Natural killer cell (primary cell): Measurements from ENCODE around the gene BATF2. TPM values are rescaled to one million over a fixed set of nuclear protein-coding genes. Genes with fewer than 3 reads are reported as not detected.
A peak's percentile ranks its signal among the peaks of the same experiment; 100 is the strongest.

Experiments
- ATAC-seq, 3 donors: fragments of 150-1000 bp in 2 of 3; fragments of 200-7000 bp in 1 of 3; cut with Tn5 transposase; 1 replicate in 1 of 3; 2 replicates in 2 of 3; pipeline ENCODE4 v1.10.0; 2021; ENCODE audit warnings: mild to moderate bottlenecking in 2 of 3, moderate library complexity in 2 of 3
- DNase-seq, 2 donors: peaks; one replicate each; pipeline versions ENCODE4 v3.0.0 to v3.0.0-alpha.2; 2013 to 2021; ENCODE audit warnings: mixed read lengths in 1 of 2
- H3K27ac ChIP-seq: one replicate; pipeline ENCODE4 v1.5.1; 2013; ENCODE audit warnings: mild to moderate bottlenecking, low read length
- H3K27me3 ChIP-seq: one replicate; pipeline ENCODE4 v1.6.1; 2013; ENCODE audit warnings: low read length; ENCODE audit not compliant: control insufficient read depth, insufficient read depth
- H3K36me3 ChIP-seq: one replicate; pipeline ENCODE4 v1.6.1; 2013; ENCODE audit warnings: low read length; ENCODE audit not compliant: control insufficient read depth, insufficient read depth
- H3K4me1 ChIP-seq: one replicate; pipeline ENCODE4 v1.6.1; 2013; ENCODE audit warnings: low read length; ENCODE audit not compliant: control insufficient read depth, insufficient read depth
- H3K4me3 ChIP-seq: one replicate; pipeline ENCODE4 v1.5.1; 2013; ENCODE audit warnings: low read length
- H3K9me3 ChIP-seq: one replicate; pipeline ENCODE4 v1.6.1; 2013; ENCODE audit warnings: low read length; ENCODE audit not compliant: control insufficient read depth, insufficient read depth
- H3K27ac Mint-ChIP-seq, 2 donors: one replicate each; pipeline ENCODE4 v1.8.0; 2022; ENCODE audit warnings: mild to moderate bottlenecking in 2 of 2, mixed read lengths in 2 of 2, moderate library complexity in 1 of 2
- H3K27me3 Mint-ChIP-seq, 2 donors: one replicate each; pipeline ENCODE4 v1.8.0; 2022; ENCODE audit warnings: low read depth in 2 of 2, mixed read lengths in 2 of 2
- H3K36me3 Mint-ChIP-seq: one replicate; pipeline ENCODE4 v1.8.0; 2022; ENCODE audit warnings: mixed read lengths
- H3K4me1 Mint-ChIP-seq, 2 donors: one replicate each; pipeline ENCODE4 v1.8.0; 2022; ENCODE audit warnings: mixed read lengths in 2 of 2
- H3K4me3 Mint-ChIP-seq: one replicate; pipeline ENCODE4 v1.8.0; 2022; ENCODE audit warnings: mild to moderate bottlenecking, moderate library complexity, mixed read lengths
- H3K9me3 Mint-ChIP-seq, 2 donors: one replicate each; pipeline ENCODE4 v1.8.0; 2022; ENCODE audit warnings: mixed read lengths in 2 of 2
- WGBS: methylation state at CpG from one replicate; pipeline ENCODE4 v1.1.7; 2013; ENCODE audit warnings: missing lambda C conversion rate; ENCODE audit not compliant: insufficient coverage; 5-methylcytosine and 5-hydroxymethylcytosine counted together
- intact Hi-C: fragments of 100-400 bp; cut with micrococcal nuclease; formaldehyde crosslinking; loops from one replicate; pipeline ENCODE4 v1.14.2; 2022
- total RNA-seq, 4 donors: library from RNA; stranded (reverse); fragments of 120-200 nt in 1 of 4; gene quantifications; one replicate each; pipeline versions ENCODE4 v1.2.3 to v1.2.4, GENCODE V29; 2013 to 2022
- TF ChIP-seq, protein P1 (sequence below): fragments of 200-600 bp; IDR thresholded peaks from one replicate; pipeline ENCODE4 v1.8.0; 2022; ENCODE audit warnings: antibody characterized with exemption

Gene BATF2
- total RNA-seq, 3 donors from 2014 or later (not counting 1 experiment from before 2014, with no cell fraction given), result 0.30 TPM; not detected in 2

DNA sequence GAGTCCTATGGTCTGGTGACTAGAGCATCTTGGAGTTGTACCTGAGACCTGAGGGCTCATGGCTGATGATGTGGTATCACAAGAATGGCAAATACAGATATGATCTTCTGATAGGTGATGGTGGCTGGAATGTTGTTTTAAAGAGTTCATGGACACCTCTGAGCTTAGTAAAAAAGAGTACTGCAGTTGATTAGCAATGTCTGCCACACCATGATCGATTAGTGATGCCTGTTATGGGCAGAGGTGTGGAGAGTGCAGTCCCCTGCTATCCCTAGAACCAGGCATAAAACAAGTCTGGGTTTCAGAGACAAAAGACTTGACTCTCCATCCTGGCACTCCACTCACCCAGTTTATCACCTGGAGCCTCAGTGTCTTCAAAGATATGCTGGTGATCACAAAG lies 1.4 kb upstream of the BATF2 start:
- ATAC-seq, result no peak
- Mint-ChIP-seq H3K4me3 (no peak overlapping the region), H3K27ac (no peak overlapping the region), H3K36me3 (no peaks in the 10 kb centered on the region), H3K9me3 (no peaks in the 10 kb centered on the region), H3K27me3 (no peaks in the 10 kb centered on the region), H3K4me1 (peaks cover 0 to 9% of the 10 kb centered on the region in 2 donors)
- no peak overlapping the region for H3K4me3 ChIP-seq
- no peaks in the 10 kb centered on the region for H3K27me3 ChIP-seq
- peaks cover 8% of the 10 kb centered on the region for H3K4me1 ChIP-seq
- intact Hi-C loops, result no loop called here
- 56% methylated on average over 1 of the region's 1 CpG for WGBS
- no peaks in the 10 kb centered on the region for H3K36me3 ChIP-seq
- no peak overlapping the region for H3K27ac ChIP-seq
- no peaks in the 10 kb centered on the region for H3K9me3 ChIP-seq
- DNase-seq, result no peak
- TF ChIP-seq, protein P1, sequence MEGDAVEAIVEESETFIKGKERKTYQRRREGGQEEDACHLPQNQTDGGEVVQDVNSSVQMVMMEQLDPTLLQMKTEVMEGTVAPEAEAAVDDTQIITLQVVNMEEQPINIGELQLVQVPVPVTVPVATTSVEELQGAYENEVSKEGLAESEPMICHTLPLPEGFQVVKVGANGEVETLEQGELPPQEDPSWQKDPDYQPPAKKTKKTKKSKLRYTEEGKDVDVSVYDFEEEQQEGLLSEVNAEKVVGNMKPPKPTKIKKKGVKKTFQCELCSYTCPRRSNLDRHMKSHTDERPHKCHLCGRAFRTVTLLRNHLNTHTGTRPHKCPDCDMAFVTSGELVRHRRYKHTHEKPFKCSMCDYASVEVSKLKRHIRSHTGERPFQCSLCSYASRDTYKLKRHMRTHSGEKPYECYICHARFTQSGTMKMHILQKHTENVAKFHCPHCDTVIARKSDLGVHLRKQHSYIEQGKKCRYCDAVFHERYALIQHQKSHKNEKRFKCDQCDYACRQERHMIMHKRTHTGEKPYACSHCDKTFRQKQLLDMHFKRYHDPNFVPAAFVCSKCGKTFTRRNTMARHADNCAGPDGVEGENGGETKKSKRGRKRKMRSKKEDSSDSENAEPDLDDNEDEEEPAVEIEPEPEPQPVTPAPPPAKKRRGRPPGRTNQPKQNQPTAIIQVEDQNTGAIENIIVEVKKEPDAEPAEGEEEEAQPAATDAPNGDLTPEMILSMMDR, result no peak

DNA sequence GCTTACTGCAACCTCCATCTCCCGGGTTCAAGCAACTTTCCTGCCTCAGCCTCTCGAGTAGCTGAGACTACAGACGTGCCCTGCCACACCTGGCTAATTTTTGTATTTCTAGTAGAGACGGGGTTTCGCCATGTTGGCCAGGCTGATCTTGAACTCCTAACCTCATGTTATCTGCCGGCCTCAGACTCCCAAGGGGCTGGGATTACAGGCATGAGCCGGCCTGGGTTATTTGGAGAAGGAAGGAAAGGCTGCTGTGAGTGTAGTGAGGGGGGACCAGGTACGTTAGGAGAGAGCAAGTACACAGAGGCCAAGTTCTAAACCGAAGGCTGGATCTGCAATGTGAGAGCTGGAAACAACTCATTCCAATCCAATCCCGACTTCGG lies 453 bp downstream of the BATF2 start:
- no peaks in the 10 kb centered on the region for H3K36me3 Mint-ChIP-seq
- intact Hi-C loops, result no loop called here
- no peak overlapping the region for H3K4me3 Mint-ChIP-seq
- H3K4me1 Mint-ChIP-seq, result peaks cover 0 to 9% of the 10 kb centered on the region in 2 donors
- H3K27ac ChIP-seq, result no peak overlapping the region
- ATAC-seq (no peak), DNase-seq (no peak)
- H3K4me1 ChIP-seq, result peaks cover 8% of the 10 kb centered on the region
- no peaks in the 10 kb centered on the region for H3K9me3 Mint-ChIP-seq
- WGBS, result 53% methylated on average over 11 of the region's 11 CpGs
- no peaks in the 10 kb centered on the region for H3K9me3 ChIP-seq
- peak overlapping the region in 1 of 2 donors; percentile 53 for H3K27ac Mint-ChIP-seq
- H3K27me3 ChIP-seq, result no peaks in the 10 kb centered on the region
- no peaks in the 10 kb centered on the region for H3K36me3 ChIP-seq
- no peaks in the 10 kb centered on the region for H3K27me3 Mint-ChIP-seq
- peak overlapping the region; percentile 0 for H3K4me3 ChIP-seq
- TF ChIP-seq, protein P1, result no peak

DNA sequence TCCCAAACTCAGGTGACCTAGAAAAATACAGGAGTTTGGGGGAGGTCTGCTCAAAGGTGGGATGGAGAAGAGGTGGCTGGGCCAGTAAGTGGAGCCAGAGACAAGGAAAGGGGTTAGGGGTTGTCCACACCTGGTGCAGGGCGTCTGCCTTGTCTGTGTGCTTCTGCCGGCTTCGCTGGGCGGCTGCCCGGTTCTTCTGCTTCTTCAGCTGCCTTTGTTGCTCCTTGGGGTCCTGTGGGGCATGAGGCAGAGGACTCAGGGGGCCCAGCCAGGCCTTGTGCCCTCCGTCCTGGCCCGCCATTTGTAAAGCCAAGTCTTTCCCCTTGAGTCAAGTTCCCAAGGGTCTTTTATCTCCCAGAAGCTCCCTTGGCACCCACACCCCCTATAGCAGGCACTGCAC lies 2.5 kb downstream of the BATF2 start:
- Mint-ChIP-seq H3K27ac (no peak overlapping the region), H3K27me3 (no peaks in the 10 kb centered on the region), H3K36me3 (no peaks in the 10 kb centered on the region), H3K9me3 (no peaks in the 10 kb centered on the region), H3K4me3 (no peak overlapping the region), H3K4me1 (peaks cover 11 to 22% of the 10 kb centered on the region in 2 donors)
- DNase-seq, result no peak
- Histone ChIP-seq H3K4me1 (peaks cover 19% of the 10 kb centered on the region), H3K27ac (no peak overlapping the region), H3K9me3 (no peaks in the 10 kb centered on the region), H3K27me3 (no peaks in the 10 kb centered on the region), H3K4me3 (no peak overlapping the region), H3K36me3 (no peaks in the 10 kb centered on the region)
- TF ChIP-seq, protein P1, result no peak
- WGBS, result 92% methylated on average over 7 of the region's 7 CpGs
- no peak for ATAC-seq
- intact Hi-C loops, result no loop called here

DNA sequence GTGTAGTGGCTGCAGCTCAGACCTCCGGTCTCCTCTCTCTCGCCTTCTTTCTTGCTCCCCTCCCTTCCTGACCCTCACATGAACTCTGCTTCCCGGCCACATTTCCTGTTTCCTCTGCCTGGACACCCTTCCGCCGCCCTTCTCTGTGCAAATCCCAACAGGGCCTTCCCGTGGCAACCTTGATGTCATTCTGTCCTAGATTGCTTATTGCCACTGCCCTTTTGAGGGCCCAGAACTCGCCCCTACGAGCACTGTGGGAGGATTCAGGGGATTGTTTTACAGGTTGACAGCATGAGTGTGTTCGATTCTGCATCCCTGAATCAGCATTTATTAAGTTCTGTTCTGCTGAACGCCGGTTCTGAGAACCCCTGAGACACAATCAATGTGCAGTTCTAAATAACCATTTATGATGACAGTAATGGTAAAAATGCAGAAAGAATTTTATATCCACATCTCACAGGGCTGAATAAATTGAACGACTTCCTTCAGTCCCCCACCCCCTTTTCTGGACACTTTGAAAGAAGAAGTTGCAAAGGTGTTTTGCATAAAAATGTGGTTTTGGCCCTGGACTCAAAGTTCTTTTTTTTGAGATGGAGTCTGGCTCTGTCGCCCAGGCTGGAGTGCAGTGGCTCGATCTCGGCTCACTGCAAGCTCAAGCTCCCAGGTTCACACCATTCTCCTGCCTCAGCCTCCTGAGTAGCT lies 6.4 kb downstream of the BATF2 start:
- no peak overlapping the region for H3K27ac ChIP-seq
- Mint-ChIP-seq H3K36me3 (no peaks in the 10 kb centered on the region), H3K27ac (peak overlapping the region in 1 of 2 donors; percentile 62), H3K9me3 (no peaks in the 10 kb centered on the region), H3K4me1 (peaks cover 11 to 20% of the 10 kb centered on the region in 2 donors), H3K4me3 (peak overlapping the region; percentile 38), H3K27me3 (no peaks in the 10 kb centered on the region)
- H3K4me3 ChIP-seq, result no peak overlapping the region
- H3K36me3 ChIP-seq, result no peaks in the 10 kb centered on the region
- ATAC-seq, result no peak
- WGBS, result 20% methylated on average over 12 of the region's 15 CpGs
- DNase-seq, result no peak
- no peaks in the 10 kb centered on the region for H3K9me3 ChIP-seq
- no peaks in the 10 kb centered on the region for H3K27me3 ChIP-seq
- TF ChIP-seq, protein P1, result no peak
- intact Hi-C loops, result no loop called here
- H3K4me1 ChIP-seq, result peaks cover 21% of the 10 kb centered on the region
